PC-3 (cell line): ENCODE data around the gene RPL36.

Source experiments
- CTCF ChIP-seq: fragments of 300-600 bp; sonication (generic); conservative IDR thresholded peaks from 2 replicates; pipeline ENCODE4 v1.5.1; 2017; ENCODE audit warnings: antibody characterized with exemption, low read depth, mild to moderate bottlenecking, low read length
- EZH2 ChIP-seq: fragments of 300-600 bp; sonication (generic); IDR thresholded peaks from one replicate; pipeline ENCODE4 v1.6.1; 2017; ENCODE audit warnings: antibody characterized with exemption, mild to moderate bottlenecking, low read length; ENCODE audit not compliant: unreplicated experiment
- EZH2phosphoT487 ChIP-seq: fragments of 300-600 bp; sonication (generic); IDR thresholded peaks from 2 replicates; pipeline ENCODE4 v1.6.1; 2018; ENCODE audit warnings: mild to moderate bottlenecking, antibody characterized with exemption, low read length, borderline replicate concordance

GRCh38 chr19:5681391-5682106 is 8.5 kb upstream of the RPL36 start:
- no peak for TF ChIP-seq CTCF
- no peak for TF ChIP-seq EZH2
- TF ChIP-seq EZH2phosphoT487, result no peak
